ENCODE measurements around the gene THSD4. TPM values are rescaled to one million over a fixed set of nuclear protein-coding genes. Genes with fewer than 3 reads are reported as not detected.
A peak's percentile ranks its signal among the peaks of the same experiment; 100 is the strongest.

THSD4 gene
- total RNA-seq, 4 donors from 2014 or later, result 2.7 to 49.2 (median 15.8) TPM

DNA sequence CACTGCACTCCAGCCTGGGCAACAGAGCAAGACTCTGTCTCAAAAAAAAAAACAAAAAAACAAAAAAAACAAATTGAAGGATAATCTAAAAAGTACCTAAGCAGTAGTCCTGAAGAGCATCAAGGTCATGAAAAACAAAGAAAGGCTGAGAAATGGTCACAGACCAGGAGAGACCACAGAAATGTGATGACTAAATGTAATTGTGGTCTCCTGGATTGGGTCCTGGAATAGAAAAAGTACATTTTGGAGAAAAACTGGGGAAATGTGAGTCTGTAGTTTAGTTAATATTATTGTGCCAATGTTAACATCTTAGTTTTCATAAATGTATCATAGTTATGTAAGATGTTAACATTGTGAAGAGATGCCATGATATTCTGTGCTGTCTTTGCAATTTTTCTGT lies 427.6 kb downstream of the THSD4 start:
- TF ChIP-seq, protein P1, sequence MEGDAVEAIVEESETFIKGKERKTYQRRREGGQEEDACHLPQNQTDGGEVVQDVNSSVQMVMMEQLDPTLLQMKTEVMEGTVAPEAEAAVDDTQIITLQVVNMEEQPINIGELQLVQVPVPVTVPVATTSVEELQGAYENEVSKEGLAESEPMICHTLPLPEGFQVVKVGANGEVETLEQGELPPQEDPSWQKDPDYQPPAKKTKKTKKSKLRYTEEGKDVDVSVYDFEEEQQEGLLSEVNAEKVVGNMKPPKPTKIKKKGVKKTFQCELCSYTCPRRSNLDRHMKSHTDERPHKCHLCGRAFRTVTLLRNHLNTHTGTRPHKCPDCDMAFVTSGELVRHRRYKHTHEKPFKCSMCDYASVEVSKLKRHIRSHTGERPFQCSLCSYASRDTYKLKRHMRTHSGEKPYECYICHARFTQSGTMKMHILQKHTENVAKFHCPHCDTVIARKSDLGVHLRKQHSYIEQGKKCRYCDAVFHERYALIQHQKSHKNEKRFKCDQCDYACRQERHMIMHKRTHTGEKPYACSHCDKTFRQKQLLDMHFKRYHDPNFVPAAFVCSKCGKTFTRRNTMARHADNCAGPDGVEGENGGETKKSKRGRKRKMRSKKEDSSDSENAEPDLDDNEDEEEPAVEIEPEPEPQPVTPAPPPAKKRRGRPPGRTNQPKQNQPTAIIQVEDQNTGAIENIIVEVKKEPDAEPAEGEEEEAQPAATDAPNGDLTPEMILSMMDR (IDR thresholded peaks at IDR 0.05), result no peak
- DNase-seq (ENCODE audit: low spot score), result no peak
- no peak for ATAC-seq (ENCODE audit: low FRiP score)

DNA sequence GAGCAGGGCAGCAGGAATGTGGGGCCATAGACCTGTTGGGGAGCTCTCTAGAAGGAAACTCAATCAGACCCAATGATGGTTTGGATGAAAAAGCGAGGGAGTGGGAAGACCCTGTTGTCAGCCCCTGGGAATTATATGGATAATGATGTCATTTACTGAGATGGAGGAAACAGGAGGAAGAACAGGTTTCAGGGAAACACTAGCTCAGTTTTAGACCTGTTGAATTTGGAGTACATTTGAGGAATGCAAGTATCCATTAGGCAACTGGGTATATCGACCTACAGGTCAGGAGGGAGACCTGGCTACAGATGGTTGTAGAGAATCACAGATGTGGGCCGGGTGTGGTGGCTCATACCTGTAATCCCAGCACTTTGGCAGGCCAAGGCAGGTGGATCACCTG lies 428.1 kb downstream of the THSD4 start:
- ATAC-seq (ENCODE audit: low FRiP score) (no peak), DNase-seq (ENCODE audit: low spot score) (no peak)
- TF ChIP-seq, protein P1 (IDR thresholded peaks at IDR 0.05), result no peak

DNA sequence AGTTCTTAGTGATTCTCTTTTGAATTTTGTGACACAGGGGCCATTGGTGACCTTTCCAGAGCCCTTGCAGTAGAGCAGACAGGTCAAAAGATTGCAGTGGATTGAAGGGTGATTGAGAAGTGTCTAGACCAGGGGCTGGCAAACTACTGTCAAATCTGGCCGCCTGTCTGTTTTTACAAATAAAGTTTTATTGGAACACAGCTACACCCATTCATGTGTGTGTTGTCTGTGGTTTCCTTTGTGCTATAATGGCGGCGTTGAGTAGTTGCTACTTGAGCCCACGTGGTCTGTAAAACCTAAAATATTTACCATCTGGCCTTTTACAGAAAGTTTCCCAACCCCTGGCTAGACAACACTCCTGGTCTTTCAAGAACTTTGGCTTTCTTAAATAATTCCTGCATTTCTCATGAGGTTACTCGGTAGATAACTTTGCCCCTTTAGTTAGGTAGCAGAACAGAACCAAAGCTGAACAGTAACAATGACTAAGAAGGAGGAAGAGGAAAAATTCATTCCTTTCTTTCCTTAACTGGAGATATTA lies 430.0 kb downstream of the THSD4 start:
- TF ChIP-seq, protein P1 (IDR thresholded peaks at IDR 0.05), result no peak
- ATAC-seq (ENCODE audit: low FRiP score) (no peak), DNase-seq (ENCODE audit: low spot score) (no peak)

DNA sequence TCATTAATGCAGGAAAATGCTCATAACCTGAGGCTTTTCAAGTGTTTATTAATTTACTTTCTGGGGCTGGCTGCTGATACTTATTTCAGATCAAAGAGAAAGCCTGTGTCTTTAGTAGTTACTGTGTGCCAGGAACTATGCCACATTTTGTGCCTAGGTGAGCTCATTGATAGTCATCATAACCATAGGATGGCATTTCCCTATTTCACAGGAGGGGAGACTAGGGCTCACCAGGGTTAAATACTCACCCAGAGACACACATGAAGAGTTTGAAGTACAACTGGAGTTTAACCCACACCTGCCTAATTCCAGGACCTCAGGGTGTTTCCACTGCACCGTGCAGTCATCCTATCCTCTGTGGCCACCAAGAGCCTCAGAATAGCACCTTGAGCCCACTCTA lies 430.7 kb downstream of the THSD4 start:
- TF ChIP-seq, protein P1 (IDR thresholded peaks at IDR 0.05), result no peak
- no peak for ATAC-seq (ENCODE audit: low FRiP score)
- no peak for DNase-seq (ENCODE audit: low spot score)

DNA sequence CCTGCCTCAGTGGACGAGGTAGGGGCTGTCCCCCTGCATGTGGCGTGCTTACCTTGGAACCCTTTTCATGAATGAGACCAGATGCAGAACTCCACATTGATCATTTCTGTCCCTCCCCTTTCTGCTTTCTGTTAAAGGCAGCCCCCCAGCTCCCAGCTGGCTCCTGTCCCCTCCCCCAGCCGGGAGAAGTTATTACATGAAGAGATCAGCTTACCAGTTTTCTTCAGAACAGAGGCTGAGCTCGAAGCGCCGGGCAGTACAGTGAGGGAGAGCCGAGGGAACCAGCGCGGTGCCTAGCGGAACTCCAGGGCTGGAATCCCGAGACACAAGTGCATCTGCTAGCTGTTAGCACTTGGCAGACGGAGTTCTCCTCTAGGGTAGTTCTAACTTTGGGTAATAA lies 431.7 kb downstream of the THSD4 start:
- DNase-seq (ENCODE audit: low spot score), result no peak
- TF ChIP-seq, protein P1 (IDR thresholded peaks at IDR 0.05), result no peak
- ATAC-seq (ENCODE audit: low FRiP score), result peak; percentile 70

DNA sequence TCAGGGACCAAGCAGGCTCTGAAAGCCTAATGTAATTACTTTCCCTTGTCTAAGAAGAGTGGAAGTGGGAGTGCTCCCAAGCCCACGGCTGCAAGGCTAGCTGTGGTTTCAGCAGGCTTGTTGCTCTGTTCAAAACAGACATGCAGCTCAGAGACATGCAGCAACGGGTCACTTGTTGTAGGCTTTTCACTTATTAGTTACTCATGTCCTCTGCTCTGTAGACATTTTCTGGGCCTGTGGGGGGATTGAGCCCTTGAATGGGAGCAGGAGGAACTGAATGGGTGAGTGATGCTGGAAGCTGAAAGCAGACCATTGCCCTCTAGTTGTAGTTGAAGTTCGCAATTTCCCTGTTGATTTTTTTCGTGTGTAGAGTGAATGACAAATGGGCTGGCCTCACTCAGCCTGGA lies 433.1 kb downstream of the THSD4 start:
- ATAC-seq (ENCODE audit: low FRiP score), result no peak
- TF ChIP-seq, protein P1 (IDR thresholded peaks at IDR 0.05), result no peak

DNA sequence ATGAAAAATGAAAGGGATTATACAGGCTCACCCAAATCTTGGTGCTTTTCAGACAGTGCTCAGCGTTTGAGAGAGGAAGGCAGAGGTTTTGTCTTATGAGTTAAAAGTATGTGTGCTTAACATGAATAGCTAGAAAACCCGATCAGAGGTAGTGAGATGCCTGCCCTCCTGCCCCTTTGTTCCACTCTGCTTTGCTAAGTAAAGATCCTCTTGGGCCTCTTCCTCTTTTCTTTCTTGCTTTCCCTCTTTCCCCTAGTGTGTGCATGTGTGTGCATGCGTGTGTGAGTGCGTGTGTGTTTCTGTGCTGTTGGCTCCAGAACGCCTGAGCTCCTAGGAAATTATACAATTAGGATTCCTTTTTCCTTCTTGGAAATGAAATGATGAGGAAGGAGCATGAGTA lies 433.8 kb downstream of the THSD4 start:
- TF ChIP-seq, protein P1 (IDR thresholded peaks at IDR 0.05), result no peak
- ATAC-seq (ENCODE audit: low FRiP score) (no peak), DNase-seq (ENCODE audit: low spot score) (no peak)

More for the DNA sequence above, 433.1 kb downstream of the THSD4 start:
- DNase-seq (ENCODE audit: low spot score), result no peak
